Measurements from ENCODE around the gene PATE3. TPM values are rescaled to one million over a fixed set of nuclear protein-coding genes. Genes with fewer than 3 reads are reported as not detected.

Gene PATE3
- total RNA-seq, 4 donors from 2014 or later, result not detected

GRCh38 chr11:125784678-125785077, 3.2 kb upstream of the PATE3 start:
- Histone ChIP-seq H3K9me3 (no peaks in the 10 kb centered on the region), H3K4me1 (no peaks in the 10 kb centered on the region), H3K27ac (replicated peaks in 1 of 4) (no peak overlapping the region), H3K36me3 (no peaks in the 10 kb centered on the region), H3K4me3 (no peak overlapping the region), H3K27me3 (no peaks in the 10 kb centered on the region)
- DNase-seq (ENCODE audit: extremely low spot score), result no peak
- WGBS, result 62% methylated on average over 2 of the region's 2 CpGs
- TF ChIP-seq POLR2A (IDR thresholded peaks at IDR 0.05; ENCODE audit: low read depth) (no peak), EP300 (IDR thresholded peaks at IDR 0.05) (no peak), POLR2AphosphoS5 (IDR thresholded peaks at IDR 0.05) (no peak)
- TF ChIP-seq, protein P1, sequence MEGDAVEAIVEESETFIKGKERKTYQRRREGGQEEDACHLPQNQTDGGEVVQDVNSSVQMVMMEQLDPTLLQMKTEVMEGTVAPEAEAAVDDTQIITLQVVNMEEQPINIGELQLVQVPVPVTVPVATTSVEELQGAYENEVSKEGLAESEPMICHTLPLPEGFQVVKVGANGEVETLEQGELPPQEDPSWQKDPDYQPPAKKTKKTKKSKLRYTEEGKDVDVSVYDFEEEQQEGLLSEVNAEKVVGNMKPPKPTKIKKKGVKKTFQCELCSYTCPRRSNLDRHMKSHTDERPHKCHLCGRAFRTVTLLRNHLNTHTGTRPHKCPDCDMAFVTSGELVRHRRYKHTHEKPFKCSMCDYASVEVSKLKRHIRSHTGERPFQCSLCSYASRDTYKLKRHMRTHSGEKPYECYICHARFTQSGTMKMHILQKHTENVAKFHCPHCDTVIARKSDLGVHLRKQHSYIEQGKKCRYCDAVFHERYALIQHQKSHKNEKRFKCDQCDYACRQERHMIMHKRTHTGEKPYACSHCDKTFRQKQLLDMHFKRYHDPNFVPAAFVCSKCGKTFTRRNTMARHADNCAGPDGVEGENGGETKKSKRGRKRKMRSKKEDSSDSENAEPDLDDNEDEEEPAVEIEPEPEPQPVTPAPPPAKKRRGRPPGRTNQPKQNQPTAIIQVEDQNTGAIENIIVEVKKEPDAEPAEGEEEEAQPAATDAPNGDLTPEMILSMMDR (IDR thresholded peaks at IDR 0.05), result no peak
- intact Hi-C loops (cut with DNase I), result no loop called here

GRCh38 chr11:125790825-125791224, 2.9 kb downstream of the PATE3 start:
- Histone ChIP-seq H3K4me1 (no peaks in the 10 kb centered on the region), H3K27me3 (no peaks in the 10 kb centered on the region), H3K4me3 (no peak overlapping the region), H3K27ac (replicated peaks in 1 of 4) (no peak overlapping the region), H3K9me3 (peaks cover 0 to 26% (median 18%) of the 10 kb centered on the region in 4 donors), H3K36me3 (no peaks in the 10 kb centered on the region)
- 94% methylated on average over 4 of the region's 4 CpGs for WGBS
- TF ChIP-seq POLR2A (IDR thresholded peaks at IDR 0.05; ENCODE audit: low read depth) (no peak), POLR2AphosphoS5 (IDR thresholded peaks at IDR 0.05) (no peak), EP300 (IDR thresholded peaks at IDR 0.05) (no peak)
- TF ChIP-seq, protein P1 (IDR thresholded peaks at IDR 0.05), result no peak
- no peak for DNase-seq (ENCODE audit: extremely low spot score)
- intact Hi-C loops (cut with DNase I), result no loop called here

DNA sequence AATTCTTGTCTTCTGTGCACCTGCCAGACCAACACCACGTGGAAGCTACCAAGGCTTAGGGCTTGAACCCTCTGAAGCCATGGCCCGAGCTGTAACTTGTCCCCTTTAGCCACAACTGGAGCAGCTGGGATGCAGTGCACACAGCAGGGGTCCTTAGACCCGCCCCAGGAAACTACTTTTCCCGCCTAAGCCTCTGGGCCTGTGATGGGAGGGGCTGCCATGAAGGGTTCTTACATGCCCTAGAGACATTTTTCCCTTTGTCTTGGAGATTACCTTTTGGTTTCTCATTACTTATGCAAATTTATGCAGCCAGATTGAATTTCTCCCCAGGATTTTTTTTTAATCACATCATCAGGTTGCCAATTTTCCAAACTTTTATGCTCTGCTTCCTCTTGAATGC, 9.7 kb downstream of the PATE3 start:
- 33% methylated on average over 4 of the region's 4 CpGs for WGBS
- intact Hi-C loops (cut with DNase I), result no loop called here

DNA sequence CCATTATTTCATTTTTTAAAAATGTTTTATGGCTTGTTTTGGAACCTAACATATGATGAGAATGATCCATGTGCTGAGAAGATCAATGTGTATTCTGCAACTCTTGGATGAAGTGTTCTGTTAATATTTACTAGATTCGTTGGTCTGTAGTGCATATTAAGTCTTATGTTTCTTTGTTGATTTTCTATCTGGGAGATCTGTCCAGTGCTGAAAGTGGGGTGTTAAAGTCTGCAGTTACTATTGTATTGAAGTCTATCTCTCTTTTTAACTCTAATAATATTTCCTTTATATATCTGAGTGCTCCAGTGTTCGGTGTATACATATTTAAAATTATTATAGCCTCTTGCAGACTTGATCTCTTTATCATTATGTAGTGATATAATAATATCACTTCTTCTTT, 11.9 kb downstream of the PATE3 start:
- 33% methylated on average over 2 of the region's 2 CpGs for whole genome bisulfite sequencing
- no peak for DNase-seq (ENCODE audit: extremely low spot score)
- peaks cover 0 to 51% (median 42%) of the 10 kb centered on the region in 4 donors for H3K9me3 ChIP-seq
- intact Hi-C loops (cut with DNase I), result no loop called here
- no peaks in the 10 kb centered on the region for H3K27me3 ChIP-seq
- no peak overlapping the region for H3K4me3 ChIP-seq
- TF ChIP-seq, protein P1 (IDR thresholded peaks at IDR 0.05), result no peak
- TF ChIP-seq EP300 (IDR thresholded peaks at IDR 0.05) (no peak), POLR2A (IDR thresholded peaks at IDR 0.05; ENCODE audit: low read depth) (no peak), POLR2AphosphoS5 (IDR thresholded peaks at IDR 0.05) (no peak)
- no peaks in the 10 kb centered on the region for H3K36me3 ChIP-seq
- H3K4me1 ChIP-seq, result no peaks in the 10 kb centered on the region
- no peak overlapping the region for H3K27ac ChIP-seq (replicated peaks in 1 of 4)

More for the DNA sequence above, 9.7 kb downstream of the PATE3 start:
- H3K36me3 ChIP-seq, result no peaks in the 10 kb centered on the region
- H3K4me3 ChIP-seq, result no peak overlapping the region
- no peak for DNase-seq (ENCODE audit: extremely low spot score)
- H3K27ac ChIP-seq (replicated peaks in 1 of 4), result no peak overlapping the region
- H3K4me1 ChIP-seq, result no peaks in the 10 kb centered on the region
- no peak for TF ChIP-seq EP300 (IDR thresholded peaks at IDR 0.05)
- TF ChIP-seq POLR2A (IDR thresholded peaks at IDR 0.05; ENCODE audit: low read depth), result no peak
- TF ChIP-seq, protein P1 (IDR thresholded peaks at IDR 0.05), result no peak
- TF ChIP-seq POLR2AphosphoS5 (IDR thresholded peaks at IDR 0.05), result no peak
- peaks cover 0 to 46% (median 43%) of the 10 kb centered on the region in 4 donors for H3K9me3 ChIP-seq
- no peaks in the 10 kb centered on the region for H3K27me3 ChIP-seq

DNA sequence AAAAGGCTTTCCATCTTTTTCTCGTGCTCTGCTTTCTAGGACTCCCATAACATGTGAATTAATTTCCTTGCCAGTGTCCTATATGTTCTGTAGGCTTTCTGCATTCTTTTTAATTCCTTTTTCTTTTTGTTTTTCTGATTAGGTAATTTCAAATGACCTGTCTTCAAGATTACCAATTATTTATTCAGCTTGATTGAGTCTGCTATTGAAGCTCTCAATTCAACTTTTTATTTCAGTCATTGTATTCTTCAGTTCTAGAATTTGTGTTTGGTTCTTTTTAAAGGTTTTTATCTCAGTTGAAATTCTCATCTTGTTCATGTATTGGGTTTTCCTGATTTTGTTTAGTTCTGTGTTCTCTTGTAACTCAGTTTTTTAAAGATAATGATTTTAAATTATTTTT, 14.5 kb downstream of the PATE3 start:
- Histone ChIP-seq H3K4me3 (no peak overlapping the region), H3K27ac (replicated peaks in 1 of 4) (no peak overlapping the region), H3K27me3 (no peaks in the 10 kb centered on the region), H3K36me3 (no peaks in the 10 kb centered on the region), H3K9me3 (peaks cover 0 to 50% (median 37%) of the 10 kb centered on the region in 4 donors), H3K4me1 (no peaks in the 10 kb centered on the region)
- TF ChIP-seq, protein P1 (IDR thresholded peaks at IDR 0.05), result no peak
- TF ChIP-seq EP300 (IDR thresholded peaks at IDR 0.05), result no peak
- TF ChIP-seq POLR2AphosphoS5 (IDR thresholded peaks at IDR 0.05), result no peak
- TF ChIP-seq POLR2A (IDR thresholded peaks at IDR 0.05; ENCODE audit: low read depth), result no peak
- DNase-seq (ENCODE audit: extremely low spot score), result no peak
- intact Hi-C loops (cut with DNase I), result no loop called here
- WGBS, result 0% methylated on average over 1 of the region's 1 CpG
